IPS-11a (cell line): Measurements from ENCODE around the gene TEKTIP1.

ENCODE experiments used
- H3K4me3 ChIP-seq: one replicate; pipeline ENCODE4 v1.5.1; 2013; ENCODE audit warnings: low read depth, low read length, control low read depth

The TEKTIP1 gene

DNA sequence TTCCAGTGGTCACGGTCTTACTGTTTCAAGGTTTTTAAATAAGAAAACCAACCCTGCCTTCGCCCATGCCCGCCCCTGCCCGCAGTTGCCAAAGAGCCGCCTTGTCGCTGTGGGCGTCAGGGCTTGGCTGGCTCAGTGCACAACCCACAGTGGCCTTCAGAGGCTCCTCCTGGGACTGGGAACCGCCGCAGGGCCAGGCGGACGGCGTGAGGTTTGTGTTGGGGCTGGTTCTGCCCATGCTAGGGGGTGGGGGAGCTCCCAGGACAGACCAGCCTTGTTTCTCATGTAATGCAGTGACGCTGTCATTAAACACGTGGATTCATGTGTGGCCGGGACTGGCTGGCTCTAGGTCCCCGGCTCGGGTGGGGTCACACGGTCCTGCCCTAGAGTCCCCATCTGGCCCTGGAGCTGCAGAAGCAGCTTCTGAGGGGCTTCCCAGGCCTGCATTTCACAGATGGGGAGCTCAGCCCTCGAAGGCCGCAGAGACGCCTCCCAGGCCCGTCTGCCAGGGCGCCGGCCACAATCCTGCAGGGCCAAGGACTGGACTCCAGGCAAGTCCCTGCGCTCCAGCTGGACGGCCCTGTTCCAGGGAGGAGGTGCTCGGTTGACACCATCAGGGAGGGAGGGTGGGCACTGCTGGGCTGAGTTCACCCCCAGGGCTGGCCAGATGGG is 2.4 kb upstream of the TEKTIP1 start:
- no peak overlapping the region for H3K4me3 ChIP-seq

DNA sequence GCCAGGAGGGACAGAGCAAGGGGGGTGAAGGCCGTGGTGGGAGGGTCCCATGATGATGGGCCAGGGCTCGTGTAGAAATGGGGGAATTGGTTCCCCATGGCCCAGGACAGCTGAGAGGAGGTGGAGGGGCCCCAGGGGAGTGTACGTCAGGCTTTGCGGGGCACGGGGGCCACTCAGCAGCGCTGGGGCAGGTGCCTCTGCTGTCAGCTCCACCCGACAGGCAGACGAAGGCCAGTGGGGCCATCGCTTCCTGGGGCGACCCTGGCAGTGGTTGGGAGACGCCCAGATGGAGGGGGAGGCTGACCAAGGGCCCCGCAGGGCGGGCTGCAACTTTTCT is 1.9 kb upstream of the TEKTIP1 start:
- no peak overlapping the region for H3K4me3 ChIP-seq

DNA sequence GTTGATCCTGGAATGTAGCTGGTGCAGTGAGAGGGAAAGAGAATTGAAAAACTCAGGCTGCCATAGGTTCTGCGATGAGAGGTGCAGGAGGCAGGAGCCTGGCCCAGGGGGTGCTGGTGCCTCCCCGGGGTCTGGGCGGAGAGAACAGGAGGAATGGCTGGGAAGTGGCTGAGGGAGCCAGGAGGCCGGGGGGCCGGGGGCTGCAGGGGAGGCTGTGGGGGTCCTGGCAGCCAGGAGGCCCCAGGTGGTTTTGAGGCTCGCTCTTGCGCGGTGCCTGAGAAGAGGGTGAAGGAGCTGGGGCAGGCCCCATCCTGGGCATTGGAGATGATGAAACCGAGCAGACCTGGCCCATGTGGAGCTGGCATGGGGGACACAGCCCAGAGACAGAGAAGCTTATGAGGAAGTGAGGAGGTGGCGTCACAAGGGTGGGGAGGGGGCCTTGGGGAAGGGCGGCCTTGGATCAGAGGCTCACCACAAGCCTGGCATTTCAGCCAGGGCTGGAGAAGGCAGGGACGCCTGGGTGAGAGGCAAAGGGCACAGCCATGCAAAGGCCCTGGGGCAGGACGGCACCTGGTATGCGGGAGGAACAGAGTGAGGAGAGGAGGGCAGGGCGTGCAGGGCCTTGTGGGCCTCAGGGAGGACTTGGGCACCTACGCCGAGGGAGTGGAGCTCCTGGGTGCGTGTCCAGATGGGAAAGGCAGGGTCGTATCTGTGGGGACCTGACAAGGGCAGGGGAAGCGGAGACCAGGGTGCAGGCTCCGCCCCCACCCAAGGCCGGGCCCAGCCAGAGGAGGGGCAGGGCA is 1.3 kb upstream of the TEKTIP1 start:
- no peak overlapping the region for H3K4me3 ChIP-seq

DNA sequence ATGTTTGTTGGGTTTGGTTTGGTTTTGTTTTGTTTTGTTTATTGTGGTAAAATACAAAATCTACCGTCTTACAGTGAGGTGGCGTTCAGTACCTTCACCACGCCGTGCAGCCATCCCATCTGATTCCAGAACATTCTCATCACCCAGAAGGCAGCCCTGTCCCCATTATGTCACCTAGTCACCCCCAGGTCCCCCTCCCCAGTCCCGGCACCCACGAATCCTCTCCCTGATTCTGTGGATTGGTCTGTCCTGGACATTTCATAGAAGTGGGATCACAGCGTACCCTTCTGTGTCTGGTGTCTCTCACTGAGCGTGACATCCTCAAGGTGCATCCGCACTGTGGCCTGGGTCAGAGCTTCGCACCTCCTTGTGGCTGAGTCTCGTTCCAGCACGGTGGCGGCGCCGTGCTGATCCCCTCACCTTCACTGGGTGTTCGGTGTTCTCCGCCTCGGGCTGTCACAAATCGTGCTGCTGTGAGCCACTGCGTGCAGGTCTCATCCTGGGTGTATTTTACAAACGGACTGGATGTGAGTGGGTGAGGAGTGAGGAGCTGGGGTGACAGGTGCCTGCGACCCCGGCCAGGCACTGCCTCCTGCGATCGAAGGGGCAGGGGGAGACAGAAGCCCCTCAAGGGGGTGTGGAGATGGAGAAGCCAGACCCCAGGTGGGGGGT is 580 bp upstream of the TEKTIP1 start:
- no peak overlapping the region for H3K4me3 ChIP-seq

DNA sequence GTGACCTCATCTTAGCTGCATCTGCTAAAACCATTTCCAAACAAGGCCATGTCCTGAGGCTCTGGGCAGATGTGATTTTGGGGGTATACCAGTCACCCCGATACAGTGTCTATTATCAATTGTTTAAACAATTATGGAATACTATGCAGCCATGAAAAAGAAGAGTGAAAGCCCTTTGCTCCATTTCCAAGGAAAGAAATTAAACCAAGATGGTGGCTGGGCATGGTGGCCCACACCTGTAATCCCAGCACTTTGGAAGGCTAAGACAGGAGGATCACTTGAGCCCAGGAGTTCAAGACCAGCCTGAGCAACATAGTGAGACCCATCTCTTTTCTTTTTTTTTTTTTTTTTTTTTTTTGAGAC is 763 bp downstream of the TEKTIP1 start:
- H3K4me3 ChIP-seq, result no peak overlapping the region

DNA sequence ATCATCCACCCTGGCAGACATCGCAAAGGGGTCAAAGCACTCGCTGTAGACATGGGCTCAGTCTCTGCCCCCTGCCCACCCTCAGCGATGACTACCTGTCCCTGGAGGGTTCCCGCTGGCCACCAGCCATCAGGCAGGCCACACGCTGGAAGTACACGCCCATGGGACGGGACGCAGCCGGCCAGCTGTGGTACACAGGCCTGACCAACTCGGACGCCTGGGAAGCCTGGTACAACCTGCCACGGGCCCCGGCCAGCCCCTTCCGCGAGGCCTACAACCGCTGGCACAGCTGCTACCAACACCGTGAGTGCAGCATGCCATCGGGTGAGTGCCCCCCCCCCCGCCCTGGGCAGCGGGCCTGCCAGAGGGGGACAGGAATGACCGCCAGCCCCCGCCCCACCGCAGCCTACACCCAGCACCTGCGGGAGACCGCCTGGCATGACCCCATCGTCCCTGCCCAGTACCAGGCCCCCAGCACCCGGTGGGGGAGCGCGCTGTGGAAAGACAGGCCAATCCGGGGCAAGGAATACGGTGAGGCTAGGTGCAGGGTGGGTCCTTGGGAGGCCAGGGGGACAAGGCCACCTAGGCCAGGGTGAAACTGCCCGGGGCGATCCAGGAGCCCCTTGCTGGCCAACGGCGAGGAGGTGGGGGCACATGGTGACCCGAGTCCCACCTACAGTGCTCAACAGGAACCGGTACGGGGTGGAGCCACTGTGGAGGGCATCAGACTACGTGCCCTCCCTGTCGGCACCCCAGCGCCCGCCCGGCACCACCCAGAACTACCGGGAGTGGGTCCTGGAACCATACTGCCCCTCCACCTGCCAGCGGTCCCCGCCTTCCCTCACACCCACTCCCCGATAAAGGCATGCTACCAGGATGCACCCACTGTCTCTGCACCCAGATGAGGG is 4.4 kb downstream of the TEKTIP1 start:
- H3K4me3 ChIP-seq, result no peak overlapping the region

DNA sequence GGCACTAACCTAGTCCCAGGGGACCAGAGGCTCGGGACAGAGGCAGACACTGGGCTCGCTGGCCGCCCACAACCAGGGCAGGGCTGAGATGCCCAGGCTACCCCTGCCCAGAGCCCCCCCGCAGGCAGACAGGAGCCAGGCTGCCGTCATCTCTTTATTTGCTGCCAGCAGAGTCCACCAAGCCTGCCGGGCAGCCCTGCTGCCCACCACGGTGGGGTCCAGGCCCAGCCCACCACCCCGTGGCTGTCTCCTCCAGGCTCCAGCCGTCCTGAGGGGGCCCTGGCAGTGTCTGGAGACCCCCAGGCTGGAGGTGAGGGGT is 5.0 kb downstream of the TEKTIP1 start:
- no peak overlapping the region for H3K4me3 ChIP-seq

DNA sequence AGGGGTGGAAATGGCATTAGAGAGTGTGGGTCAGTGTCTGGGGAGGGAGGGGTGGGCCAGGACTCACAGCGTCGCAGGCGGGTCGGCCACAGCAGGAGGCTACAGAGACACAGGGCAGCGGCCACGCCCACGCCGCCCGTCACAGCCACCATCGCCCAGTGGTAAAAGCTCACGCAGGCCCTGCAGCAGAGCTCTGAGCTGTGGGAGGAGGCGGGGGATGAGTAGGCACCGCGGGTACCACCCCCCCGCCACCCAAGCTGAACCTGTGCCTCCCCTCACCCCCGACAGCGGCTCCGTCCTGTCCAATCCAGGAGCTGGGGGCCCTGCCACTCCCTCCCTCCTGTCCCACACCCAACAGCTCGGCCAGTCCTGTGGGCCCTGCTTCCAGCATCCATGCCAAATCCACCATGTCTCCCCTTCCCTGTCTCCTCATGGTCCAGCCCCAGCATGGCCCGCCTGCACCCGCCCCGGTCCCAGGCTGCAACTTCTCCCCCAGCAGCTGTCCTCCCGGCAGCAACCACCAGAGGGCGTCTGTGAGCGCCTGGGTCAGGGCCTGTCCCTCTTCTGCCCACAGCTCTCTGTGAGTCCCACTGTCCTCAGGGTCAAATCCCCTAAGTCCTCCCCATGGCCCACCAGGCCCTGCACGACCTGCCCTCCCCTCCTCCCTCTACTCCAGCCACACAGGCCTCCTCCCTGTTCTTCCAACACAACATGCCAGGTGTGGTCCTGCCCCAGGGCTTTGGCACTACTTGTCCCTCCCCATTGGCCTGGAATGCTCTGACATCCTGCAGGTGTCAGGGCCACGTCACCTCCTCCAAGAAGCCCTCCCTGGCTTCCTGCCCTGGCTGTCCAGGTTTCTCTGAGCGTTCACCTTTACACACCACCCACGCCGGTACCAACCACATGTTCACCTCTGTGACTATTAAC is 6.0 kb downstream of the TEKTIP1 start:
- H3K4me3 ChIP-seq, result no peak overlapping the region

DNA sequence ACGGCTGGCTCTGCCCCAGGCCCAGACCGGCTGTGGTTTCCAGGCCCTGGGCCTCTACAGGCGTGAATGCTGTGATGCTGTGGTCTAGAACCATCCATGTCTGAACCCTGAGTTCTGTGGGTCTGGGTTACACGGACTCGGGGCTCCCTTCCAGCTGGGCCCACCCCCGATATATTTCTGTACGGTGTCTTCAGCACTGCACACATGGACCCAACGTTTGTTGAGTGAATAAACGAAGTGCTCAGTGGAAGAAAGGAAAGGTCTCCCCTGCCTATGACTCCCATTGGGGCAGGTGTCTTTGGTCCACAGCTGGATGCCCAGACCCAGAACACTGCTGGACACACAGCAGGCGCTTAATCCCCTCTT is 6.7 kb downstream of the TEKTIP1 start:
- H3K4me3 ChIP-seq, result no peak overlapping the region

DNA sequence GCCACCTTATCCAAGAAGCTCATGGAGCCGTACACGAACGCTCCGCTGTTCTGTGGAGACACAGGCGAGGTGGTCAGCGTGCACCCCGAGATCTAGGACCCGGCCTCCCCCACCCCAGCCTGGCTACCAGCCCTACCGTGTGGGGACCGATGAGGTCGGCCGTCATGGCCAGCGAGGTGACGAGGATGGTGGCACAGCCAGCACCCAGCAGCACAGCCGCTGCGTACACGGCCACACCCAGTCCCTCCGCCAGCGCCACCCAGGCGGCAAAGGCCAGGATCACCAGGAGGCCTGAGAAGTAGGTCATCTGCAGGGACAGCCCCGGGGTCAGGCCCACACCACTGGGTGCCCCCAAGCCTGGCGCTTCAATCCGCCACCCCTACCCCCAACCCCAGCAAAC is 7.1 kb downstream of the TEKTIP1 start:
- H3K4me3 ChIP-seq, result no peak overlapping the region

DNA sequence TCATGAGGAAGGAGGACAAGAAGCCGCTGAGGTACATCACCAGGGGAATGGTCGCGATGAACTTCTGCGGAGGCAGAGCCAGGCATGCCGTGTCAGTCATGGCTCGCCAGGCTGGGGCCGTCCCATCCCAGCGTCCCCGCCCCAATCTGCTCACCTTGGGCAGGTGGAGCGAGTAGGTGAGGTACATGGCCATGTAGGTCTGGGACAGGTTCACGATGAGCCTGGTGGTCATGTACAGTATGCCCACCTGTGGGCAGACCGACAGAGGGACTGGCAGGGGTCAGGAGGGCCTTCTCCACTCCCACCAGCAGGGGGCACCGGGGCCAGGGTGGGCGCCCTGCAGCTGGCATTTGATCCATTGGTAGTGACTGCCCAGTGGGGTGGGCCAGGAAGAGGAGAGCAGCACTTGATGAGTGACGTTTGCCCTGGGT is 8.3 kb downstream of the TEKTIP1 start:
- no peak overlapping the region for H3K4me3 ChIP-seq

DNA sequence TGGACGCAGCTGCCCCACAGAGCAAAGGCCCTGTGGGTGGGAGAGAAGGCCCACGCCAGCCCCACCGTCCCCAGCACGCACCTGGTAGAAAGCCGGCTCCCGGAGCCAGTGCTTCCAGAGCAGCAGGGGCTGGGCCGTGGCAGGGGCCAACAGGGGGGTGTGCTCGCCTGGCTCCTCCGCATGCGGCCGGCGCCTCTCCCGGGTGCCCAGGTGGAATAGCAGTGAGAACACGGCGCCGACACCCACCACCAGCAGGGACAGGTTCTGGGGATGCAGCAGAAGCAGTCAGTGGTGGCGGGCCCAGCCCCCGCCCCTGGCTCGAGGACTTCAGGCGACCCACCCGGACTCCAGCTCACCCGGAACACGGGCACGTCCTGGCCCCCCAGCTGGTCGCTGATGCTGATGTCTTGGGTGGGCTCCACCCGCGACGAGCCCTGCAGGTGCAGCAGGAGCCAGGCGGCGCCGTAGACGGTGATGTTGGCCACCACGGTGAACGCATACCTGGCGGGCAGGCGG is 8.9 kb downstream of the TEKTIP1 start:
- H3K4me3 ChIP-seq, result no peak overlapping the region

DNA sequence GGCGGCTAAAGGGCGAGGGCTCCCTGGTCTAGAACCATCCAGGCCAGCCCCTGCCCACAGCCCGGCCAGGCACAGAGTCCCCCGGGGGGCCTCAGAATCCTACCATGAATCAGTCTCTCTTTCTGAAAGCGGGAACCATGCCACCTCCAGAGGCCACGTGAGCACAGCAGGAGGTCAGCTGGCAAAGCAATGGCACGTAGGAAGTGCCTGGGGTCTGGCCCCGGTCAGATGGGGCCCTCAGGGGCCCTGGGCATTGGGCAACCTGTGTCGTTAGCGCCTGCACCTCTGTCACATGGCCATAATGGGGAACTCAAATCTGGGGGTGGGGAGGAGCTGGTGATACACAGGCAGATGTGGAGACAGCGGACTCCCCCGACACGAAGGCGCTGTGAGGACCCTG is 9.6 kb downstream of the TEKTIP1 start:
- no peak overlapping the region for H3K4me3 ChIP-seq

DNA sequence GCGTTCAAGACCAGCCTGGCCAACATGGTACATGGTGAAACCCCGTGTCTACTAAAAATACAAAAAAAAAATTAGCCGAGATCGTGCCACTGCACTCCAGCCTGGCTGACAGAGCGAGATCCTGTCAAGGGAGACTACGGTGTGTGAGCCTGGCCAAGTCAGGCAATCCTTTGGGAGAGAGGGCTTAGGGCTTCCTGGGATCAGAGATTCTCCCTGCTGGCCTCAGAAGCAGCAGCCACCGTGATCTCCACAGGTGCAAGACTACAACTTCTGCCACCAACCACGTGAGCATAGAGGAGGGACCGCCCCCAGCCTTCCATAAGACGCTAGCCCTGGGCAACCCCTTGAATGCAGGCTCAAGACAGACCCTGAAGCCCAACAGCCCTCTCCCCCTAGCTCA is 10.8 kb downstream of the TEKTIP1 start:
- H3K4me3 ChIP-seq, result no peak overlapping the region

DNA sequence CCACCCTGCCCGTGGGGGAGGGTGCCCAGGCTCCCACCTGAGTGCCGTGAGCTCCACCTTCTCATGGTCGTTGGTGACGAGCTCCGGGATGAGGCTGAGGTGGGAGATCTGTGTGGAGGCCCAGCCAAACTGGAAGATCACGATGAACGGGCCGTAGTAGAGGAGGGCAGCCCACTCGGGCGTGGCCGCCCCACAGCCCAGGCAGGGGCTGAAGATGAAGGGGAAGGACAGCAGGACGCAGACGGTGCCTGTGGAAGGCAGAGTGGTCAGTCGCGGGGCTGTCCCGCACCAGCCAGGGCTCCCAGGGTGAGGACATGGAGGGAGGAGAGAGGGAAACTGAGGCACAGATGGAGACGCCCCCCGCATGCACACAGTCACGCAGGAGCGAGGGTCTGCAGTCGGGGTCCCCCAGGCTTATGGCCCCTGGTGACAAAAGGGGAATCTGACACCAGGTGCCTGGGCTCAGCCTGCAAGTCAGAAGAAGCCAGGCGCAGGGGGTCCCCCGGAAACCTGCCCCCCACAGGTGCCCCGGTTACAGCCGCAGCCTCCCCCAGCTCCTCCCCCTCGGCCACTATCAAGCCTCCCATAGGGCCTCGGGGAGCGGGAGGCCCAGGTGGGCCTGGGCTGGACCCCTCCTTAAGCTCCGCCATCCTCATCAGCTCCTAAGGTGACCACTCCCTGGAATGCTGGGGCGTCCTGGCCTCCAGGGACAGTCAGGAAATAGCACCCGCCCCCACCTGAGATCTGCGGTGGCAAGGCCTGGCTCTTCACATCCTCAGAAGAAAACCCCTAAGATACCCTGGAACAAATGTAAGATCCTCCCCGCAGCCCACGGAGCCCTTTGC is 12.2 kb downstream of the TEKTIP1 start:
- H3K4me3 ChIP-seq, result no peak overlapping the region

DNA sequence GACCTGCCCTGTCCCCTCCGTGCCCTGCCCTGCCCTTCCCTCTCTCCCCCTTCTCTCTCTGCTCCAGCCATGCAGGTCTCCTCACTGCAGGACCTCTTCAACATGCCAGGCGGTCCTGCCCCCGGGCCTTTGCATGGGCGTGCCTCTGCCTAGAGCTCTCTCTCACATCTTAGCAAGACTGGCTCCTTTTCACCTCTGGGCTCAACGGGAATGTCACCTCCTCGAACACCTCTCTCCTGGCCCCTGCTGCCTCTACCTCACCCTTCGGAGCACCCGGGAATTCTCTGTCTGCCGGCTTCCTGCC is 12.8 kb downstream of the TEKTIP1 start:
- H3K4me3 ChIP-seq, result no peak overlapping the region

DNA sequence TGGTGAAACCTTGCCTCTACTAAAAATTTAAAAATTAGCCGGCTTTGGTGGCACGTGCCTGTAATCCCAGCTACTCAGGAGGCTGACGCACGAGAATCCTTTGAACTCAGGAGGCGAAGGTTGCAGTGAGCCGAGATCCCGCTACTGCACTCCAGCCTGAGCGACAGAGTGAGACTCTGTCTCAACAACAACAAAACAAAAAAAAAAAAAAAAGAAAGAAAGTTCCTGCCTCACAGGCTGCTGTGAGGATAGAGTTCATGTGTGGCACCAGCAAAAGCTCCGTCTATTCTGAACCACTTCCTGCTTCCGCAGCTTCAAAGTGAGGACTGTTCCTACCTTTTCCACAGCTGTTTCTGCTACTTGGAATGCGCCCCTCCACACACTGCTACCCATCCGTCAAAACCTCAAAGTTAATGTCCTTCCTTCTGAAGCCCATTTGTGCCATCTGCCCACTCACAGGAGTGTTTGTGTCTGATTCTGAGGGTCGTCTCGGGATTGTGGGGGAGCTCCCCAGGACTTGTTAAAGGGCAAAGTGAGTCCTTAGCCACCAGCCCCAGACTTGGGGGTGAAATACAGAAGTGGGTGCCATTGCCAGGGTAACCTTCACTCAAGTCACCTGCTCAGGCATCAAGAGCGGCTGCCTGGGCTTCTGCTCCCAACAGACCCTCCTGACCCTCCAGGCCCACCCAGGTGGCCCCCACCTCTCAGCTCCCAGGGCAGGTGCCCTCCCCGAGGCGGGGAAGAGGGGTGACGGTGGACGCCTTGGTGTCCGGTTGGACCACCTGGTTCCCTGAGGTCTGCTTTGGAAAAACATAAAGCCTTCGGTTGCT is 15.5 kb downstream of the TEKTIP1 start:
- no peak overlapping the region for H3K4me3 ChIP-seq

DNA sequence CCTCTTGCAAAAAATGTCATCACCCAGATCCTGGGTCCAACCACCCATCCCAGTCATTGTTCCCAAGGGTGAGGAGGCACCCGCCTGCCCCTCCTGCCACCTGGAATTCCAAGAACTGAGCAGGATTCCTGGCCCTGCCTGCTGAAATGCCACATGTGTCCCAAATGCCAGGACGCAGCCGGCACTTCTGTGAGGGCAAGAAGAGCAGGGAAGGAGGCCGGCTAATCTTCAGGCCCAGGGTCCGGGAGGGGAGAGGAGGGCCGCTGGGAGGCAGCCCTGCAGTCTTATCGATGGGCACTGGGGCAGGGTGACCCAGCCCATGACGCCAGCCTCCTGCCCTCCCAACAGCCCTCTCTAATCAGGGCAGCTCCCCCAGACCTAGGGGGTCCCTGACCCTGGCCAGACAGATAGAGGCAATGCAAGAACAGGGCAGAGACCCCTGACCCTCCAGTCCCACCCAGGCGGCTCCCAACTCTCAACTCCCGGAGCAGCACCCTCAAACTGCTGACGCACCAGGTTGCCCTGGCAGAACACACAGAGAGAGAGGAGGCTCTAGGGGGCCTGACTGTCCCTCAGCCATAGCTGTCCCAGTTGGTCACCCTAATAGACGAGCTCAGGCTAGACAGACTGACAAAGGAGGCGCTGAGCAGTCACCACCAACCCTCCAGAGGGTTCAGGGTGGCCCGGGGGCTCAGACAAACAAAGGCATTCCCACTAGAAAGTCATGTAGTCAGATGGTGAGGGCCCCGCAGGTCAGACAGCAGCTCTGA is 16.9 kb downstream of the TEKTIP1 start:
- H3K4me3 ChIP-seq, result no peak overlapping the region
